HEK293T (cell line): Measurements from ENCODE around the gene C1QTNF7.
A peak's percentile ranks its signal among the peaks of the same experiment; 100 is the strongest.

Source experiments
- CTCF ChIA-PET: fragments of 350-600 bp; formaldehyde crosslinking; extraction: SDS; loops from one replicate; lab custom pipeline; 2021; ENCODE audit warnings: antibody characterized with exemption, inconsistent platforms; lab: Yijun Ruan, JAX
- POLR2A ChIA-PET: fragments of 350-600 bp; formaldehyde crosslinking; extraction: SDS; loops from one replicate; lab custom pipeline; 2020; ENCODE audit warnings: antibody characterized with exemption, inconsistent platforms; lab: Yijun Ruan, JAX
- DNase-seq: peaks from one replicate; pipeline ENCODE4 v3.0.0; 2012; ENCODE audit warnings: mixed read lengths; ENCODE audit errors: extremely low spot score
- ARNT ChIP-seq: fragments of 450-650 bp; IDR thresholded peaks from 2 replicates; pipeline ENCODE4 v1.6.1; 2017; ENCODE audit warnings: mild to moderate bottlenecking
- BHLHE40 ChIP-seq: fragments of 450-650 bp; IDR thresholded peaks from 2 replicates; pipeline ENCODE4 v1.6.1; 2016; ENCODE audit warnings: mild to moderate bottlenecking, moderate library complexity, borderline replicate concordance
- CTBP1 ChIP-seq: fragments of 450-650 bp; IDR thresholded peaks from 2 replicates; pipeline ENCODE4 v1.6.1; 2016; ENCODE audit warnings: borderline replicate concordance
- ELF4 ChIP-seq: fragments of 450-650 bp; IDR thresholded peaks from 2 replicates; pipeline ENCODE4 v1.6.1; 2017; ENCODE audit warnings: antibody characterized with exemption
- FOXA1 ChIP-seq: fragments of 450-650 bp; IDR thresholded peaks from 2 replicates; pipeline ENCODE4 v1.6.1; 2016; ENCODE audit warnings: mild to moderate bottlenecking
- FOXK2 ChIP-seq: fragments of 450-650 bp; IDR thresholded peaks from 2 replicates; pipeline ENCODE4 v1.6.1; 2016; ENCODE audit warnings: mild to moderate bottlenecking
- FOXM1 ChIP-seq: fragments of 450-650 bp; IDR thresholded peaks from 2 replicates; pipeline ENCODE4 v1.6.1; 2017; ENCODE audit warnings: mild to moderate bottlenecking, borderline replicate concordance
- HDGF ChIP-seq: fragments of 450-650 bp; IDR thresholded peaks from 2 replicates; pipeline ENCODE4 v1.6.1; 2017; ENCODE audit warnings: antibody characterized with exemption, borderline replicate concordance
- L3MBTL2 ChIP-seq: fragments of 450-650 bp; conservative IDR thresholded peaks from 2 replicates; pipeline ENCODE4 v1.6.1; 2016; ENCODE audit warnings: mild to moderate bottlenecking
- LEF1 ChIP-seq: fragments of 450-650 bp; IDR thresholded peaks from 2 replicates; pipeline ENCODE4 v1.6.1; 2017; ENCODE audit warnings: mild to moderate bottlenecking, borderline replicate concordance
- NFRKB ChIP-seq: fragments of 450-650 bp; IDR thresholded peaks from 2 replicates; pipeline ENCODE4 v1.6.1; 2016; ENCODE audit warnings: mild to moderate bottlenecking, moderate library complexity
- SP1 ChIP-seq: fragments of 450-650 bp; IDR thresholded peaks from 2 replicates; pipeline ENCODE4 v1.6.1; 2017
- SUZ12 ChIP-seq: fragments of 450-650 bp; IDR thresholded peaks from 2 replicates; pipeline ENCODE4 v1.6.1; 2016; ENCODE audit warnings: mild to moderate bottlenecking
- TARDBP ChIP-seq: fragments of 450-650 bp; IDR thresholded peaks from 2 replicates; pipeline ENCODE4 v1.6.1; 2016
- ZNF384 ChIP-seq: fragments of 450-650 bp; IDR thresholded peaks from 2 replicates; pipeline ENCODE4 v1.6.1; 2016
- TF ChIP-seq, protein P1 (sequence below): fragments of 450-650 bp; IDR thresholded peaks from 2 replicates; pipeline ENCODE4 v1.6.1; 2016

C1QTNF7 gene

DNA sequence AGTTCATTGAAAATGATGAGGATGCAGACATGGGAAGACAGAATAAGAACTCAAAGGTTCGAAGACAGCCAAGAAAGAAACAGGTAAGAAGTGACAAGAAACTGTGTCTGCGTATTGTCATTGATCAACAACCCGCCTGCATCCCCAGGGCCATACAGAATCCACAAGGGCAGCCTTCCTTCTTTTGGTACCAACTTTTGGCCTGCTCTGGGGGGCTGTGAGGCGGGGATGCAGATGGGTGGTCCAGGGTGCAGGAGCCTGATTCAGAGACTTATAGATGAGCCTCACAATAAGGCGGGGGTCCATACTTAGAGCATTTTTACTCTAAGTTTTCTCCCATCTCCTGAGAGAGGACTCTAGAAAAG lies 50.9 kb downstream of the C1QTNF7 start:
- no peak for DNase-seq
- TF ChIP-seq FOXK2, result no peak
- no peak for TF ChIP-seq LEF1
- TF ChIP-seq HDGF, result no peak
- TF ChIP-seq SP1, result no peak
- no peak for TF ChIP-seq BHLHE40
- no peak for TF ChIP-seq FOXA1
- TF ChIP-seq NFRKB, result no peak
- TF ChIP-seq, protein P1, sequence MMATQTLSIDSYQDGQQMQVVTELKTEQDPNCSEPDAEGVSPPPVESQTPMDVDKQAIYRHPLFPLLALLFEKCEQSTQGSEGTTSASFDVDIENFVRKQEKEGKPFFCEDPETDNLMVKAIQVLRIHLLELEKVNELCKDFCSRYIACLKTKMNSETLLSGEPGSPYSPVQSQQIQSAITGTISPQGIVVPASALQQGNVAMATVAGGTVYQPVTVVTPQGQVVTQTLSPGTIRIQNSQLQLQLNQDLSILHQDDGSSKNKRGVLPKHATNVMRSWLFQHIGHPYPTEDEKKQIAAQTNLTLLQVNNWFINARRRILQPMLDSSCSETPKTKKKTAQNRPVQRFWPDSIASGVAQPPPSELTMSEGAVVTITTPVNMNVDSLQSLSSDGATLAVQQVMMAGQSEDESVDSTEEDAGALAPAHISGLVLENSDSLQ, result no peak
- no peak for TF ChIP-seq ZNF384
- TF ChIP-seq L3MBTL2, result no peak
- TF ChIP-seq ARNT, result no peak
- no peak for TF ChIP-seq SUZ12
- no peak for TF ChIP-seq FOXM1
- no peak for TF ChIP-seq CTBP1
- ChIA-PET CTCF (interaction anchor here (0.6 to 1.4 kb wide), 5 partner anchors 8 to 733 kb away, joined by 3 to 5 read pairs (median 4); partner anchors contain the start of gene CC2D2A), POLR2A (interaction anchor here (0.8 to 1.3 kb wide), 5 partner anchors 8 to 199 kb away, joined by 3 to 4 read pairs (median 3); partner anchors contain the start of gene CC2D2A)

GRCh38 chr4:15479089-15479912 lies 51.5 kb downstream of the C1QTNF7 start:
- ChIA-PET CTCF (interaction anchor here (0.6 to 1.7 kb wide), 7 partner anchors 9 to 733 kb away, joined by 3 to 5 read pairs (median 4); partner anchors contain the start of gene CC2D2A), POLR2A (interaction anchor here (0.8 to 1.3 kb wide), 6 partner anchors 9 to 199 kb away, joined by 3 to 6 read pairs (median 3); partner anchors contain the start of gene CC2D2A)
- DNase-seq, result peak; percentile 76
- TF ChIP-seq SP1 (no peak), L3MBTL2 (peak; percentile 80), NFRKB (peak; percentile 64)

DNA sequence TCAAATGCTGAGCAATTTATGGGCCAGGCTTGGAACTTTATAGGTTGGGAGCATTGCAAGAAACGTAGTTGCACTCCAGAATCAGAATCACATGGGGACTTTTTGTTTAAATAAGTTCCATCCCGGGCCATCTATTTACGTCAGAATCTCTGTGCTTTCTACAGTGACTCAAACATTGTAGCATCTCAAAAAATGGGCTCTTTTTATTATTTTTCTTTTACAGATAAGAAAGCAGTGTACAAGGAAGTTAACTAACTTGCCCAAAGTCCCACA lies 52.0 kb downstream of the C1QTNF7 start:
- ChIA-PET POLR2A (interaction anchor here (1.0 to 1.3 kb wide), 5 partner anchors 9 to 198 kb away, joined by 3 to 6 read pairs (median 3); partner anchors contain the start of gene CC2D2A), CTCF (interaction anchor here (1.4 to 1.7 kb wide), 3 partner anchors 9 to 476 kb away, joined by 5 read pairs; no protein-coding TSS in a partner anchor)
- DNase-seq, result no peak
- TF ChIP-seq NFRKB (no peak), FOXA1 (no peak), SP1 (no peak), L3MBTL2 (no peak), BHLHE40 (no peak), SUZ12 (no peak), LEF1 (no peak)

DNA sequence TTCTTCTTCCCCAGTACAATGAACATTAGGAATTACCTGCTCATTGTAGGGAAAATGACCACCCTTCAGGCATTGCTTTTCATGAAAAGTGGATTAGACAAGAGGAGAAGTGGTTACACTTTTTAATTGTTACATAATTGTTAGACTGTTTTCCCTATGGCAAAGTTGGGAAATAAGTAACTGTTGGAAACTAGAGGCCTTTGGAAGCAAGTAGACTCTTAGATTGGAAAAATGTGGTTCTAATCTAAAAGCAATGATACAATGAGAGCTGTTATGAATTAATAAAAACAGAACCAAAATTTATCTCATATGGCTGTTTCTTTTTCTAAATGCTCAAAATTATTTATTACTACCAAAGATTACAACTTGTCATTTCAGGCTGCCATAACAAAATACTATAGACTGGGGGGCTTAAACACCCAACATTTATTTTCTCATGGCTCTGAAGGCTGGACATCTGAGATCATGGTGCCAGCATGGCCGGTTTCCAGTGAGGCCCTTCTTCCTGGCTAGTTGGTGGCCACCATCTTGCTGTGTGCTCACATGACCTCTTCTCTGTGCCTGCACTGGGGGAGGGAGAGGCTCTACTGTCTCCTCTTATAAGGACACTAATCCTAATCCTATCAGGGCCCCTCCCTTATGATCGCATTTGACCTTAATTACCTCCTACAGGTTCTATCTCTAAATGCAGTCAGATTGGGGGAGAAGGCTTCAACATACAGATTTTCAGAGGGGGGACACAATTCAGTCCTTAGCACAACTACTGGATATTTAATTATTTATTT lies 54.3 kb downstream of the C1QTNF7 start:
- ChIA-PET POLR2A (no interaction called here), CTCF (no interaction called here)
- TF ChIP-seq CTBP1 (no peak), BHLHE40 (no peak), SP1 (no peak), SUZ12 (no peak), ARNT (no peak), FOXK2 (no peak), FOXA1 (no peak), HDGF (no peak), ZNF384 (no peak), NFRKB (no peak), LEF1 (no peak), TARDBP (no peak)
- TF ChIP-seq, protein P1, result no peak
- no peak for DNase-seq

DNA sequence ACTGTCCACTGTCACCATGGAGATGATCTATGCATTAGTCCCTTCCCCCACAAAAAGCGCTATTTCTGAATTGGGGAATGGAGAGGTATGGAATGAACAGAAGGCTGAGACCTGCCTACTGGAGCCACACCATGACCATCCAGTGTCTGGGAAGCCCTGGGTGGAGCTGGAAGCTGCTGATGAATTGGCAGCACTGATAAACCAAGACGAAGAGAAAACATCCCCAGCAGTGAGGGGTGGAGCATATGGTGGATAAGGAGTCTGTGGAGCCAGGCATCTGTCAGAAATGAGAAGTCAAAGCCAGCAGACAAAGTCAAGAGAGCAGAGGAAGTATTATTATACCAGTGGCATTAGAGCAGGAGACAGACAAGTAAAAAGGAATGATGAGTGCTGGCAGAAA lies 55.0 kb downstream of the C1QTNF7 start:
- POLR2A ChIA-PET, result no interaction called here
- DNase-seq, result no peak
- CTCF ChIA-PET, result no interaction called here
- TF ChIP-seq FOXA1 (no peak), FOXK2 (no peak), SP1 (no peak), SUZ12 (no peak), CTBP1 (no peak)
- TF ChIP-seq, protein P1, result no peak

GRCh38 chr4:15488136-15488535 lies 60.3 kb downstream of the C1QTNF7 start:
- no peak for DNase-seq
- TF ChIP-seq FOXA1 (no peak), ELF4 (no peak), TARDBP (no peak), ARNT (no peak), FOXK2 (no peak), HDGF (no peak), LEF1 (no peak), SUZ12 (no peak), ZNF384 (no peak), L3MBTL2 (no peak), NFRKB (no peak)
- TF ChIP-seq, protein P1, result no peak
- ChIA-PET CTCF (interaction anchor here (0.7 kb wide), 1 partner anchor 452 kb away, joined by 4 read pairs; no protein-coding TSS in a partner anchor), POLR2A (no interaction called here)
